Fibroblast of villous mesenchyme (primary cell): Measurements from ENCODE around the gene RXFP4. TPM values are rescaled to one million over a fixed set of nuclear protein-coding genes. Genes with fewer than 3 reads are reported as not detected.

ENCODE experiments used
- DNase-seq: peaks from one replicate; pipeline ENCODE4 v3.0.0-alpha.2; 2010; ENCODE audit warnings: low read depth
- H3K4me3 ChIP-seq: 2 replicates; pipeline ENCODE4 v1.5.1; 2011; ENCODE audit warnings: low read depth, mild to moderate bottlenecking, low read length
- total RNA-seq: library from RNA; depleted of rRNA; stranded (reverse); fragments of >200 nt; gene quantifications from 2 replicates; pipeline ENCODE4 v1.2.3, GENCODE V29; 2012
- TF ChIP-seq, protein P1 (sequence below): IDR thresholded peaks from 2 replicates; pipeline ENCODE4 v1.5.1; 2012; ENCODE audit warnings: low read depth, mild to moderate bottlenecking, low read length; ENCODE audit not compliant: insufficient read depth

RXFP4 gene
- total RNA-seq, 1 donor, result not detected

DNA sequence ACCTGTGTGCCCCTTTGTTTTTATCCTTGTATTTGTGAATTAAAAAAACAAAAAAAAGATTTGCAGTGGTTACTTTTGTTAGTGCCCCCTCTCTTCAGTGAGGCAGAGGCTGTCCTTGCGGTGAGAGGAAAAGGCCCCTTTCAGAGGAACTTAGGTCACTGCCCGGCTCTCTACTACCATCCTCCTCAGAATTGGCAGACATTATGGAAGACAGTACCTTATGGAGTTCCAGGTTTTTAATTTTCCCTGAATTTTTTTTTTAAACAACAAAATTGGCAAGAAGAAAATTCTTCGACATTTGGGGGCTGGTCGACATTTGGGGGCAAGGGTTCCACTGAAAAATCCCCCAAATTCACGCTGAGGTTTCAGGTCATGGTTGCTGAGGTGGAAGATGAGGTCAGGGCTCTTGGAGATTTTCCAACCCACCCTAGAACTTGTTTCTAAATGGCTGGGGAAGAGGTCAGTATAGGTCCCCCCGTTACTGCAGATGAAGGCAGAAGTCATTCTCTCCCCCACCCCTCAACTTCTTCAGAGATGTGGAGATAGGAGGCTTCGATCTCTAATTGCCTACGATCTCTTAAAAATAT, 5.3 kb downstream of the RXFP4 start:
- H3K4me3 ChIP-seq, result no peak overlapping the region
- TF ChIP-seq, protein P1, sequence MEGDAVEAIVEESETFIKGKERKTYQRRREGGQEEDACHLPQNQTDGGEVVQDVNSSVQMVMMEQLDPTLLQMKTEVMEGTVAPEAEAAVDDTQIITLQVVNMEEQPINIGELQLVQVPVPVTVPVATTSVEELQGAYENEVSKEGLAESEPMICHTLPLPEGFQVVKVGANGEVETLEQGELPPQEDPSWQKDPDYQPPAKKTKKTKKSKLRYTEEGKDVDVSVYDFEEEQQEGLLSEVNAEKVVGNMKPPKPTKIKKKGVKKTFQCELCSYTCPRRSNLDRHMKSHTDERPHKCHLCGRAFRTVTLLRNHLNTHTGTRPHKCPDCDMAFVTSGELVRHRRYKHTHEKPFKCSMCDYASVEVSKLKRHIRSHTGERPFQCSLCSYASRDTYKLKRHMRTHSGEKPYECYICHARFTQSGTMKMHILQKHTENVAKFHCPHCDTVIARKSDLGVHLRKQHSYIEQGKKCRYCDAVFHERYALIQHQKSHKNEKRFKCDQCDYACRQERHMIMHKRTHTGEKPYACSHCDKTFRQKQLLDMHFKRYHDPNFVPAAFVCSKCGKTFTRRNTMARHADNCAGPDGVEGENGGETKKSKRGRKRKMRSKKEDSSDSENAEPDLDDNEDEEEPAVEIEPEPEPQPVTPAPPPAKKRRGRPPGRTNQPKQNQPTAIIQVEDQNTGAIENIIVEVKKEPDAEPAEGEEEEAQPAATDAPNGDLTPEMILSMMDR, result no peak
- DNase-seq, result no peak

DNA sequence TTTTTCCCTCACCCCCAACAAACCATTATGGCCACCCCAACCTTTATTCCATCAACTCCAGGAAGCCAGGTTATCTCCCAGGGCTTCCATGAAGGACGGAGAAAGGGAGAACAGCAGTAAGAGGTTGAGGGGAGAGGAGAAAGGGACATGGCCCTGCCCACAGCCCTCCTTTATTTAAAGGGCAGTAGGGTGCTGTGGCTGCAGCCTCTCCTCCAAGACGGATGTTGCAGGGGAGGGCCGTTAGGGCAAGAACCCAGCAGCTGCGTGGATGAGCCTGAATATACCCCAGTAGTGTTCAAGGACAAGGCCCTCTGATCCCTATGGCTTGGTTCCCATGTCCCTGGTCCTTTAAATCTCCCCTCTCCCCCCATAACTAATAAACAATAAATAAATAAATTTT, 5.9 kb downstream of the RXFP4 start:
- TF ChIP-seq, protein P1, result no peak
- DNase-seq, result no peak
- H3K4me3 ChIP-seq, result no peak overlapping the region

DNA sequence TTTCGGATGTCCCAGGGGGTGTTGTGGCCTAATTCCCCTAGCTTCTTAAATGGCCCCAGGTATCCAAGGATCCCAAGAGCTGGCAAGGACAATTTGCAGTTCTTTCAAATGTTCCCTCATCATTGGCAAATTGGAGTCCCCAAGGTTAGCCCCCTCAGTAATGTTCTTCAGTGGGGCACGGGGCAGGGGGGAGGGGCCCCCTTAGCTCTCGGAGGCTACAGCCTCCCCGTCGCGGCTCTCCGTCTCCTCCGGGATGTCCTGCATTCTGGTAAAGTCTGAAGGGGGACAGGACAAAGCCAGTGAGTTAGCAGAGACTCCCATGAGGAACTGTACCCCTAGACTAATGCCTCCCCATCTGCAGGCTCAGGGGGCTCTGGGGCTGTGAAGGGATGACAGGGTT, 6.3 kb downstream of the RXFP4 start:
- TF ChIP-seq, protein P1, result no peak
- DNase-seq, result no peak
- H3K4me3 ChIP-seq, result no peak overlapping the region

DNA sequence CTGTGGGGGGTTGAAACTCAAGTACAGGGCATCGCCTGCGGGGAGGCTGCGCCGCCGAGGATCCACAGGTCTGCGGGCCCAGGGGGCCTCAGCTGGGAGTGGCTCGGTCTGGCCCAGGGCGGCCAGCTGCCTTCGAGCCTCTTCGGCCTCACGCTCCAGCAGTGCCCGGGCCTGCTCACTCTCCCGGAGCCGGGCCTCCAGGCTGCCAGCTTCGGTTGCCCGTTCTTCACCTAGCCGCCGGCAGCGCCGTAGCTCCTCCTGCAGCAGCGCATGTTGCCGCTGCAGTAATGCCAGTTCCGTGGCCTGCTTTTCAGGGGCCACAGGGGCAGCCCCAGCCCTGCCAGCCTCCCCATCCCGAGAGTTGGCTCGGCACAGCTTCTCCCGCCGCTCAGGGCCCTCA, 9.4 kb downstream of the RXFP4 start:
- TF ChIP-seq, protein P1, result no peak
- H3K4me3 ChIP-seq, result no peak overlapping the region
- no peak for DNase-seq

DNA sequence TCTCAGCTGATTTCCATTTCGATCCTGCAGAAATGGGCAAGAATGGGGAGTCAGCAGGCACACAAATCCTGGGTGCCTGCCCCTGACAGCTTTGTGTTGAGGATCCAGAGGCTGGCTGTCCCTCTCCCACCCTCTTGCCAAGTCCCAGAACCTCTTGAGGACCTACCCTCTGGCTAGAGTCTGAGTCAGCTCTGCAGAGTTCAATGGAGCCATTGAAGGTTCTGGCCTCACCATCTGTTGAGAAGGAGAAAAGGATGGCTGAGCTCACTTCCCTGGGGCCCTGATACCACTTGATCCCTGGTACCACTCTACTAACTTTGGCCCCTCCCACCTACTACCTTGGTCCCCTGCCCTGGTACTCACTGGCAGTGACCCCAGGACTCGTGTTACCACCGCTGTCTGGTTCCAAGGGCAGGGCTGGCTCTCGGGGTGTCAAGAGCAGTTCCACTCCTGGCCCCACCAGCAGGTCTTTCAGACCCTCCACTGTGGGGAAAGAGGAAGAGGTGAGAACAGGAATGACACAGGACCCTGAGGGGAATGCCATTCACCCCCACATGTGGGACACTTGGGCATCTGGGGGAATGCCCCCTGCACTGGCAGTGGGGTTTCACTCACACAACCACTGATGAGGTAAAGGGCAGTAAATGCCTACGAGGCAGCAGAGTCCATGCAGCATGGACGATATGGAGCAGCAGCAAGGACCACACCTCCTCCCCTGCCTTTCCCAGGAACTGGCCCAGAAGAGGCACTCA, 10.5 kb downstream of the RXFP4 start:
- TF ChIP-seq, protein P1, result no peak
- DNase-seq, result no peak
- no peak overlapping the region for H3K4me3 ChIP-seq

DNA sequence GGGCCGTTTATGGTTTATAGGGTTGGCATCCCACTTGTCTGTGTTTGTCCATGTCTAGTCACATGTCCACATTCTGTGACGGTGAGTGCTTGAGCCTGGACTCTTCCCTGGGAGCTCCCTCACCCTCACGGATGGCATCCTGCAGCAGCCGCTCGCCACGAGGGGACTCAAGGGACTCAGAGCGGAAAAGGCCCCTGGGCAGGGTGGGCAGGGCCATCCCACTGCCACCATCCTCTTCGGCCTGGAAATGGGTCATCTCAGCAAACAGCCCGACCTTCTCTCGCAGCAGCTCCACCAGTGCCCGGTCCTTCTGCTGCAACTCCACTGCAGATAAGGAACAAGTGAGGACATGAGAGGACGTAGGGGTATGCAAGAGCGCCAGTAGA, 11.1 kb downstream of the RXFP4 start:
- TF ChIP-seq, protein P1, result no peak
- DNase-seq, result no peak
- H3K4me3 ChIP-seq, result no peak overlapping the region
